GM19463 (cell line): ENCODE data around the gene TM4SF4.

Experiments used
- ATAC-seq: cut with Tn5 transposase; IDR thresholded peaks from one replicate; pipeline ENCODE4 v1.9.1; 2021; ENCODE audit warnings: mild to moderate bottlenecking, moderate library complexity; ENCODE audit not compliant: unreplicated experiment

TM4SF4 gene

DNA sequence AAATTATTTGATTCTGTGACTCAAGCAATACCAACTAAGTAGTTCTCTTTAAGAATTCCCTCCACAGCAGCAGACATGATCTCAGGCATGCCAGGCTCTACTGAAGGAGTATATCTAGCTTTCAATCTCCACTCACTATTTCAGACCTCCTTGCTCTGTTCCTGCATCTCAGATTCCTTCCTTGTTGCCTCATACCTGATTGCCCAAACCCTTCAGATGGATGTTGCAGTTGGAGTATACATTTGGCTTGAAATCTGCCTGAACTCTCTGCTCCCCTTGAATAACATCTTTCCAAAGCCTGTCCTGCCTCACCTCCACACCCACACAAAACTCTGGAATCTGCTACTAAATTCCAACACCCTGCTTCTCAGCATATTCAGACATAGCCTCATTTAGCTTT is 19.8 kb upstream of the TM4SF4 start:
- no peak for ATAC-seq

DNA sequence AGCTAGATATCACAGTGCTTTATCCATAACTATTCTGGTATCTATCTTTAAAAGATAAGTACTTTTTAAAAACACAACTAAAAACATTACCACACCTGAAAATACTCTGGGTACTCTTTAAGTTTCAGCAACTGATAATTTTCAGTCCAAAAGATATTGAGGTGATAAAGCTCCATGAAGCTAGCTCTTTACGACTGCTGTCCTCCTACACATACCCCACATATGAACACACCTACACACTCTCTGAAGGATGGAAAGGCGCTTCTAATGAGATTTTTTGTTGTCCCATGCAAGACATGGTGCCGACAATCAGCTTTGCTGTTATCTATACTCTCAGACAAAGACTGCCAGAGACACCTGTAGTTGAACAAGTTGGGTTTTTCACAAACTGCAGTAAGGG is 19.1 kb upstream of the TM4SF4 start:
- no peak for ATAC-seq

DNA sequence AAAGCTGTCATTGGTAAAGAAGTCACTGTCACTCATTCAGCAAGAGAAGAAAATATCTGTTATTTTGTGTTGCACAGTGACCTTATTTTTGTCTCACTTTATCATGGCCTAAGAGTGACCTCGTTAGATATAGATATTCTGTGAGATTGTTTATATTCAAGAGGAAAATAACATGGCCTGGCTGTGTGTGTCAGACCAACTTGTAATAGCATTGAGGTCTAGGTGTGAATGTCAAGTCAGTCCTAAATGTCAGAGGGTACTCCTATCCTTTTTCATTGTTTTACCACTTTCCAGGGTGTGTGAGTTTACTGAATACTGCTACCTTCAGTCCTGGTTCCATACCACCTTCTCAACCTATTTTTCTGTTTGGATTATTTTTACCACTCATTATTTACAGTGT is 18.5 kb upstream of the TM4SF4 start:
- no peak for ATAC-seq

DNA sequence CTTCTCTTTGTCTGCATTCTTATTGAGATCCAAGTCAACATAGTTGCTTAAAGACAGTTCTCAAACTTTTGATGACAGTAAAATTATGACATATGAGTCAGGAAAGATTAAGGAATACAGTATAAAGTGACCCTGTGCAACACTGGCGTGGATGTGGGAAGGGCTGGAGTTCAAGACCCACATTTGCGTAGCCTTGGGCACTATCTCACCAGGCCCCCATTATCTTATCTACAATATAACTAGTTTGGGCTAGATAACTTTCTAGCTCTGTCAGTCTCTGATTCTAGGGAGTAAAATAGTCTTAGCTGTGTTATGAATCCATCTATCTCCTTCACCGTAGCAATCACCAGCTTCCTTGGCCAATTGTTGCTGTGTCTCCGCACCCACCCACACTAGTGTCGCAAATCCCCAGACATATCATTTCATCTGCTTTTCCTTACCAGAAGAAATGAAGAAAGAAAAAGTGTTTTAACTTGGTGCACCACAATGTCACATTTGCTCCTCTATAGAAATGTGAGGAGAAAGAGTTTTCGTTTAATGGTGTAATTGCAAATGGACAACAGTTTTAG is 14.9 kb upstream of the TM4SF4 start:
- no peak for ATAC-seq

DNA sequence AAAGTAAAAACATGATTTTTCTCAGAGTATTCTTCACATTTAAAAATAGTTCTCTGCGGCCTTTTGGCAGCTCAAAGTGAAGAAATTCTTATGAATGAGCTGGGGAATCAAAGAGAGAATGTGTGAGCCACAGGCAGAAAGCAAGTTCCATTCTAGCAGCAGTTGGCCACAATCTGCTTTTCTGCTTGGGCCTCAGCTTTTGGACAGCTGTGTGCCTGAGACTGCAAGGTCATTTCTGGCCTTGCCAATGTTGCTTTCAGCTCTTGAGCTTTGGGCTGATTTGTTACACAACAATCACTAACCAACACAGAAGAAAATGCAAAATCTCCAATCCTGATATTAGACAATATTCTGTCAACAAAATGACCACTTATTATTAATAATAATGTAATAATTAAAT is 14.4 kb upstream of the TM4SF4 start:
- no peak for ATAC-seq

DNA sequence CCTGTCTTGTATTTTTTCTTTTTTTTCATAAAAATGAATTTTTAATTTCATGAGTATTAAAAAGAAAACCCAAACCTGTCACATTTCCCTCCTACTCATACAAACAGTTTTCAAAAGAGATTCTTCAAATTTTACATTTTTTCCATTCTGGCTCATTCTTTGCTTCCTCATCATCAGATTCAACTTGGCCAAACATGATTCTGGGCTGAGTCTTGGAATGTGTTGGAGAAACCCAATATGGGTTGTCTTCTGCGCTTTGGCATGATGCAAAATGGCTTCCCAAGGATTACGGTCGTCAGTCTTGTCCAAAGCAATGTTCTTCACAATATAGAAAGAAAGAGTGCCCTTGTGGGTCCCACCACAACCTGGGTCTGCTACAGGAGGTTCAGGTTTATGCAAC is 12.4 kb upstream of the TM4SF4 start:
- no peak for ATAC-seq

DNA sequence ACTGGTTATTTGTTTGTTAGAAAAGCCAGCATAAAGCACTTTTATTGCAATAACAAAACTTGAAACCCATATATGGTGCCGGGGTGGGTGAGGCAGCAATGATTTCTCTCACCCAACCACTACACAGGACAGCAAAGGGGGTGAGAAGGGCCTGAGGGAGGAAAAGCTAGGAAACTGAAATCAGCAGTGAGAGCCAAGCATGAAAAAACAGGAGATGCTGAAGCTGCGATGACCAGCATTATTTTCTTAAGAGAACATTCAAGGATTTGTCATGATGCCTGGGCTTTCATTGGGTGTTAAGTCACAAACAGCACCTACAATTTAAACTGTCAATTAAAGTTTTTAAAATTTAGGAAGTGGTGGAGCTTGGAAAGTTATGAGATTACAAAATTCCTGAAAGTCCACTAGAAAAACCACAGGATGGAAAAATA is 11.9 kb upstream of the TM4SF4 start:
- ATAC-seq, result no peak

DNA sequence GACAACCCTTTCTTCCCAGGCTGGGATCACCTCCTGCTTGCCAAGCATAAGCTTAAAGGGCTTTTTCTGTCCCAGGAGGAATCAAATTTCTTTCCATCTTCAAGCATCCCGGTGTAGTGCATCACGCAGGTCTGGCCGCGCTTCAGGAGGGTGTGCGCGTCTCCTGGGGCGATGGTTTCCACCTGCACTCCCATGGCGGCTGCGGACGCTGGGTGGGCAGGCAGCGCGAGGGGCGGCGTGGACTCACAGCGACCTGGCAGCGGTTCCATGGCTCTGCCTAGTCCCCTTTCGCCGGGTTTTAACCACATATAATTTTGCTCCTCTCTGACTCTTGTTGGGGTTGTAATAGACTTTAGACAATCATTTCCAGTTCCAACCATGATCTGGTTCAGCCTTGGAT is 10.6 kb upstream of the TM4SF4 start:
- ATAC-seq, result no peak

DNA sequence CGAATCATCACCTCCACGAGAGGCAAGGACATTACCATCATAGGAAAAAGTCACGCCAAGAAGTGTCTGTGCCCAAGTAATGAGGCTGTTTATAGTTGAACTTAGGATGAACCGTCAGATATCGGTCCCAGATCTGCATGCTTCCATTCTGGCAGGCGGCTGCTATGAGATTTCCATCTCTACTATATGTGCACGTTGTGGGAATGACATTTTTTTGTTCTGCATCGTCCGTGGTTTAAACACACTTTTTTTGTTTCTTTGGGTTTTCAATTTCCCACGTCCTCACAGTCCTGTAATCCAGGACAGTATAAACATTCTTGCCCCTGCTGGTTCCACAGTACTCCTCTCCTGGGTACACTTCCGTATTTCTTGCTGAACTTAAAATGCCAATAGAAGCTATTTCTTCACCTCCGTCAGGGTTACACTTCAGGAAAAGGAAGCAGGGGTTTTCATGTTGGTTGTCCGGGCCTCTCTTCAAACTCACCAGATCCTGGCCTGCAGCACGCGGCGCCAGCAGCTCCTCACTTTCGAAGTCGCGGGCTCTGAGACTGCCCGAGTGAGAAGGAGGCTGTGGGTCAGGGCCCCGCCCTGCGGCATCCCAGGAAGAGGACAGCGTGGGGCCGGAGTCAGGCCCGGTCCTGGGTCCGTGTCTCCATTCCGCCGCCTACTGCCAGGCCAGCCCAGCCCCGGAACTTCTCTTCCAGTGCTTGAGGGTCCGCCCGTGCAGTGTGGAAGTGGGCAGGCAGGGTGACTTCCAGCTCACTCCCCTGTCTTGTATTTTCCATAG is 9.8 kb upstream of the TM4SF4 start:
- ATAC-seq, result no peak

DNA sequence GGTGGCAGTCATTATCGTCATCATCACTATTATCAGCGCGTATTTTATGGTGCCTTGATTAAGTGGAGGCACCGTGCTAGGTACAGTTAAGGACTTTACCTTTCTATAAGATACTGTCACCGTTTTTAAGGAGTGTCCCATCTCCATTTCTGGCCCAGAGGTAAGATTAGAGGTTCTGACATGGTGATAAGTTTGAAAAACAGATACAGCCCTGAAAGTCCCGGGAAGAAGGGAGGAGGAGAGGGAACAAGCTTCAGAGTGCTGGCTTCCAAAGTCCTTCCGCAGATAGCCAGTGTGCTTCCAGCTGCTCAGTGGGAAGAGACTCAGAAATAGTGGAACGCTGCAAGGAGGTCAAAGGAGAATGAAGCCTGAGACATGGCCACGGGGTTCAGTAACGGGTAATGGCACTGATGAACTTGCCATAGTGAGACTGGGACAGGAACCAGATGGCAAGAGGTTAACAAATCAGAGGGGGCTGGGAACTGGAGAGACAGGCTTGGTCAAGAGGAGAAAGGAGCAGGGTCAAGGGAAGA is 9.1 kb upstream of the TM4SF4 start:
- ATAC-seq, result no peak

DNA sequence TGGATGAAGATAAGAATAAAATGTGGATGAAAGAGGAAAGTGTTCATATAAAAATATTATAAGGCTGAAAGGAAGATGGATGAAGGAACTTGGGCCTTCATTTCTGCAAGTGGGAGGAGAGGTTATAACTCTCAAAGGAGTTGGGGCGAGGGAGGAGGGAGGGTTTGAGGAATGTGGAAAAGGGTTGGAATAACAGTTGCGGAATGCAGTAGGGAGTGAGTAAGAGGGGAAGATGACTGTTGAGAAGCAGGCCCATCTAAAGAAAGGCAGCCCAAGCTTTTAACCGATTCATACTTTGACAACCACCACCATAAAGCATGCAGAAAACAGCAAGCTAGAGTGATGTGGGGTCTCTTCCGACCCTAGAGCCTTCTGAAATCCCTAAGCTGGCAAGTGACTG is 8.3 kb upstream of the TM4SF4 start:
- ATAC-seq, result no peak

DNA sequence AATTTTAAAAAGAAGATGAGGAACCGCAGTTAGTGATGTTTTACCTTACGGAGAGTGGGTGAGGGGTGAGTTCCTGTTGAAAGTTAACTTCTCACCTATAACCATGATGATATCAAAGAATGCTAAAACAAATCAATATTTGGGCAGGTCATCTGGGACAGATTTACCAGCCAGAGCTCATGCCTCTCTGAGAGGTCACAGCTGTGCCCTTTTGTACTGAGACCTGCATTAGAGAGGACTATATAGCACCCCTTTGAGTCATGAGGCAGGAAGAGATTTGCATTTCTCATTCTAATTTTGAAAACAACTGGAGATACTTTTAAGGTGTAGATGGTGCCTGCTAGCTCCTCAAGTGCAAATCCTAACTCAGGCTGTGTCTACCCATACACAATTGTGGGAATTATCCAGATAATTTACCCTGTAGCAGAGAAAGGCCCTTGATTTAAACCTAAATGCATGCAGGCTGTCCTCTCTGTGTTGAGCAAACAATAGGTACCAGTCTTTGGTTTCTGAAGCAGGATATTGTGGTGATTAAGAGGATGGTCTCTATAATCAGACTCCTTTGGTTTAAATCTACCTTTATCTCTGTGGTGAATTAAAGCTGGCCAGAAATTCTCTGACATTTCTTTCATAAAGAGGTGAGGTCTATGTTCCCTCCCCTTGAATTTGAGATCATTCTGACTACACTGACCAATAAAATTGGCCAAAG is 5.8 kb upstream of the TM4SF4 start:
- peak; percentile 94 for ATAC-seq

DNA sequence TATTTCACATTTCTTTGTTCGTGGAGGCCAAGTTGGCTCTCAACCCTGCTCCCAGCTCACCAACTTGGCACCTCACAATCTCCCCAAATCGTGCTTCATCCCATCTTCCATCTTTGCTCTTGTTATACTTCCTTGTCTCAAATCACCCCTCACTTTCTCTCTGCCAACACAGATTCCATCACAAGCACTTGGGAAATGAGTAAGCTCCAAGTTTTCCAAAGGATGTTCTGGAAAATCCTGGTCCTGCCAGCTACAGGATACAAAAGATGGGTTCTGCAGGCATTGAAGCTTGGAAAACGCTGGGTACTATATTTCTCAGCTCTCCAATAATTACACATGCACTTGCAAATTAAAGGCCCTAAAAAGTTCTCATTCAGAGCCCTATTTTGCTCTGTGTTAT is 4.1 kb upstream of the TM4SF4 start:
- no peak for ATAC-seq

DNA sequence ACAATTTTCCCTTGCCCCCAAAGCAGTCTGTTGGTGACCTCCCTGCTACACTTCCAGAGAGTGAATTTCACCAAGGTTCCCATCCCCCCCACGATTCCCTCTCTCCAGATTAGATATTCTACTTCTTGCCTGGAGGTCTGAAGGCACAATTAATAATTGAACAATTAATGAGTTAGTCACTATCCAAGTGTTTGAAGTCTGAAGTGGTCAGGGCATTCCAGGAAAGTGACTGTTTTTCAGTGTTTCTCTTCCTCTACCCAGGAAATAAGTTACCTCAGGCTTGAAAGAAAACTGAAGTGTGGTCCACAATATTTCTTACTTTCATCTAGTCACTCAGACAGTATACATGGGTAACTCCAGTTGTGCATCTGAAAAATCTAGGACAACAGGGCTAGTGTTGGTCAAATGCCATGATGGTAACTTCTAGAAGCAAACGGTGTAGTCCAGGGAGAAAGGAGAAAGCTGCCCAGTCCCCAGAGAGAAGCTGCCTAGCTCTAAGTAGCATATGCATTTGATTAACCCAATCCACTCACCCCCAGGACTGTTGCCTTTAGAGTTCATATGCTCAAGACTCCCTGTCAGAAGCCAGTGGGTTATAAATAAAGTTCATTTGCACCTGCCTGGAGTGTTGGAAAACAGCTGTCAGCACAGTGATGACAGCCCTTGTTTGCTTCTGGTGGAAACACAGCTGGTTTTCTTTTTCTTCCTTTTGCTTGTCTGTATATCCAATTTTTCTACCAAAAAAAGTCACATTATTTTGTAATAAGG is 2.3 kb upstream of the TM4SF4 start:
- ATAC-seq, result no peak

DNA sequence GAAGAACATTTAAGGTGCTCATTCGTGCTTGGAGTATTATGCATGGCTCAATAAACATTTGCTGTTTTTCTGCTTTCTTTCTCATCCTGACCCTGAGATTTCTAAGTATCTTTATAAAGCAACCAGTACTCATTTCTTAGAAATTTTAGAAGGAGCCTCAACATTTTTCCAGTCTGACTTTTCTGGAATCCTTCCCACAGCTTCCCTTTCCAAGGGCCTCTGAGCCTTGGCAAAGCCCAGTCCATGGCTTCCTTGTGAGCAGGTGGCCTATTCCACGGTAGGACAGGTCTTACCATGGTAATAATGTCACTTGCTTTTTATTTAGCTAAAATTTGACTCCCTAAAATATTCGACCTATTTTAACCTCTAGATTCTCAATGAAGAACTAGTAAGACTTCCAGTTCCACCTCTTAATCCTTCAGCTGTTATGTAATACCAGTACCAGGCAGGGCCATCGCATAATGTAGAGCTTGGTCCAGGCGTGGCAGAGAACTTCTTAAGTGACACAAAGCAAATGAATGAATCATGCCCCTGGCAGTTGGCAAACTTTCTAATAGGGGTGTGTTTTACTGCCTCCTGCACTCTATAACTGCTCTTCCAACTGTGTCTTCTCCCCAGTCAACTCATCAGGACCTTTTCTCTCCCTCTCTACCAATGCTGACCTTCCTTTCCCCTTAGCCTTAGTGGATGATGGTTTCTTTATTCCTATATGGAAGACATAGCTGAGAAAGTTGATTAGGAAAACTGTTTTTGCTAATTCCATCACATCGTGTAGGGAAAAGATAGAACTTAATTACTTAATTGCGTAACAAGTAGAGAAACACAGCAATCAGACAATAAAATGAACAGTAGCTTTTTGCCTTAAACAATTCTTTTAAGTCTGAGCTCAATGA is 894 bp upstream of the TM4SF4 start:
- no peak for ATAC-seq

DNA sequence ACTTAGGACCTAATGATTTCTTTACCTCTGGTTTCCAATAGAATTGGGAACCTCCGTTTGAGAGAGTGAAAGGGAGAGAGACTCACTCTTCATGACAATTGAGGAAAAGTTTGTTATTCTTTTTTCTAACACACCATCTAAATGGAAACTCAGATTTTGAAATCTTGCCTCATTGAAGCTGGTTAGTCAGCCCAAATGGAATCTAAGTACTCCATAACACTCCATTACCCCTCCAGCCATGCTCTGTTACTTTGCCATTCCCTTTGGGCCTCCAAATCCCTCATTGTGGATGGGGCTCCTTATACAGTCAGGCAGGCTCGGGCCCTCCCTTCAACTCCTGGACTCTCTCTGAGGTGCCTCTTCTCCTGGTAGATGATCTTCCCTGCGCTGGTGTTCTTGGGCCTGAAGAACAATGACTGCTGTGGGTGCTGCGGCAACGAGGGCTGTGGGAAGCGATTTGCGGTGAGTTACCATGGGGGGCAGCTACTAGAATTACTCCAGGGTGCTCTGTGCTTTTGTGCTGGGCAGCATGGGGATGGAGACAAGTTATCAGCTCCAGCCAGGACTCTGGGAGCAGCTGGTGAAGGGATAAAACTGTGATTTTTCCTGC is 1.1 kb downstream of the TM4SF4 start:
- no peak for ATAC-seq

DNA sequence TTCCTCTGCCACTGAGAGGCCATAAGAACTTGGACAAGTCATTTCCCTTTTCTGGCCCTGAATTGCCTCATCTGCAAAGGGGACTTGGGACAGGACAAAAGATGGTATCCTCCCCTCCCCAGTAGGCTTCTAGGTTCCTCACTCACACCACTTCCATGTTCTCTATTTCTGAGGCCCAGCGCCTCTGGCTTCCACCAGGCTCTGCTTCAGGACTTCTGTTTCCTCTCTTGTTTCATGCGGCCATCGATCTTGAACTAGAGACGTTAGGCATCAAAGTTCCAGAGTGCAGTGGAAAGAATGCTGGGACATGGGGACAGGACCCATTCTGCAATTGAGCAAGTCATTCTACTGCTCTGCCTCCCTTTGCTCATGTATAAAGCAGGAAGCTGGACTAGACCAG is 1.7 kb downstream of the TM4SF4 start:
- no peak for ATAC-seq

DNA sequence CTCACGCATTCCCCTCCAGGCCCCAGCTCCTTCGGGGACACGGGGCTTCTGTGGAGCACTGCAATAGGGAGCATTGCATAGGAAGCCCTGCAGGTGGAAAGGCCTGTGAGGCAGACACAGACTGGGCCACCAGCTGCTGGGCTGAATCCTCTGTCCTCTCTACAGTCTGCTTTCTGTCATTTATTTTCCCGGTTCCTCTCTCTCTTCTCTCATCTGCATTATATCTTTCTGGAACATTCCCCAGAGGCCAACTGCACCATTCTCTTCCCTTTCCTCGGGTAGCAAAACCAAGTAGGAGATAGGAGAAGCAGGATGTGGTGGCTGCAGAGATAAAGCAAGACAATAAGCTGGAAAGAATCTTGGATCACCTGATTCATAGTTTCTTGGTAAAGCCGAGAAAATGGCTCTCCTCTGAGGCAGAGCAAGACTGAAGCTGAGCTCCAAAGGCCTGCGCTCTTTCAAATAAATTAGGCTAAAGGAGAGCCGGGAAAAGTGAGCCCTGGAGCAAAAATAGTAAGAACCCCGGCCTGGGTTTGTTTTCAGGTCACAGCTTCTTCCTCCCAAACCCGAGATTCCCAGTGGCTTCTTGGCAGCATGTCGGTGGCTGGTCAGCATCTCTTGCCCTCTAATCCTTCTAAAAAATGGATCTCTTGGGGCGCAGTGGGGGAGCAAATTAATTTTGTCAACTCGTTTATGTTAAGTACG is 5.3 kb downstream of the TM4SF4 start:
- no peak for ATAC-seq

DNA sequence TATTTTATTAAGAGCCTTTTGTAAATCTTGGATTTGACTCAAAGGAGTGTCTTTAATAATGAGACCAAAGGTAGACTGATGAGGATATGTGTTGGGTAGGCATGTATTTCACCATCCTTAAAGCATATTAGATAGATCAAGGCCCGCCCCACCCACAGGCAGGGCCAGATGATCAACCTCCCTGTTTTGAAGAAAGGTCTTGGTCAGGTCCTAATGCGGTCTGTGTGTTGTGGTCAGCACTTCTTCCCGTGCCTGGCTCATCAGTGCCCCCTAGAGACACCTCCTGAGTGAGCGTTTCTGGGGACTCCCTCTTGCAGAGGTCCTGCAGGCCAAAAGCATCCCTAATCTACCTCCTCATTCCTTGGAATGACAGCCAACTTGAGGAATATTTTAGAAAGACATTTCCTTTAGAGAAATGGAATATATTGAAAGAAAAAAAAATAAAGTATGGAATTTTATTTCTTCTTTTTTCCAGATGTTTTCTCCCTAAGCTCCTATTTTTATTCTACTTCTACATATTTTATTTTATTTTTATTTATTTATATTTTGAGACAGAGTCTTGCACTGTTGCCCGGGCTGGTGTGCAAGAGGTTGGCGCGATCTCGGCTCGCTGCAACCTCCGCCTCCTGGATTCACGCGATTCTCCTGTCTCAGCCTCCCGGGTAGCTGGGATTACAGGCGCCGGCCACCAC is 6.0 kb downstream of the TM4SF4 start:
- peak; percentile 96 for ATAC-seq
